ENCODE results near the gene SPINK8. TPM values are rescaled to one million over a fixed set of nuclear protein-coding genes. Genes with fewer than 3 reads are reported as not detected.

SPINK8 gene
- total and polyA plus RNA-seq, 8 donors: not detected

DNA sequence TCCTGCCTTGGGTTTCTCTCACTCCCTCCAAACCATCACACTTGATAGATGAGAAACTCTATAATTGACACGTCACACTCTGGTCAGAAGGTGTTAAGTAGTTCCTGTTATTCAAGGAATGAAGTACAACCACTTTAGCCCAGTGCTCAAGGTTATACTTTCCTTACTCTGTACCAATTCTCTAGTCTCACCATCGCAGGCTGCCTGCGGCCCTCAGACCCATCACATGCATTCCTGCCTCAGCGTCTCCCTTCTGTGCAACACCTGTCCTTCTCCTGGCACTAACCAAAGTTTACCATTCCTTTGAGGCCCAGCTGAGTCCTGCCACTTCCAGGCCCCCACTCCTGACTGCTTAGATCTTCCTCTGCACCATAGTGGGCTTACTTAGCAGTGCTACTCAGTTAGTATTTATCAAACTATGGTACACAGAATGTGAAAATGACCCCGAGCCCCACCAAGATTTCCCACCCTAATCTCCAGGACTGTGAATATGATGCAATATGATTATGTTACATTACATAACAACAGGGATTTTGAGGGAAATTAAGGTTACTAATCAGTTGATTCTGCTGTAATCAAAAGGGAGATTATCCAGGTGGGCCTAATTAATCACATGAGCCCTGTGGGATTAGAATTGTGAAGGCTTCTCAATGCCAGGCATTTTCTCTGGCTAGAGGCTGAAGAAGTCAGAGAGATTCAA, 36.2 kb downstream of the SPINK8 start:
- intact Hi-C loops (cut with DNase I; ENCODE audit: low total_unique reads): no loop called here
- H3K9me3 ChIP-seq: no peaks in the 10 kb centered on the region
- no peak overlapping the region for H3K27ac ChIP-seq
- H3K4me1 ChIP-seq: peaks cover 7 to 39% (median 29%) of the 10 kb centered on the region in 4 donors
- H3K27me3 ChIP-seq: no peaks in the 10 kb centered on the region
- DNase-seq: no peak
- peaks cover 51 to 62% (median 62%) of the 10 kb centered on the region in 4 donors for H3K36me3 ChIP-seq
- no peak for TF ChIP-seq EP300 (IDR thresholded peaks at IDR 0.05)
- TF ChIP-seq POLR2A (IDR thresholded peaks at IDR 0.05): no peak
- TF ChIP-seq, protein P1, sequence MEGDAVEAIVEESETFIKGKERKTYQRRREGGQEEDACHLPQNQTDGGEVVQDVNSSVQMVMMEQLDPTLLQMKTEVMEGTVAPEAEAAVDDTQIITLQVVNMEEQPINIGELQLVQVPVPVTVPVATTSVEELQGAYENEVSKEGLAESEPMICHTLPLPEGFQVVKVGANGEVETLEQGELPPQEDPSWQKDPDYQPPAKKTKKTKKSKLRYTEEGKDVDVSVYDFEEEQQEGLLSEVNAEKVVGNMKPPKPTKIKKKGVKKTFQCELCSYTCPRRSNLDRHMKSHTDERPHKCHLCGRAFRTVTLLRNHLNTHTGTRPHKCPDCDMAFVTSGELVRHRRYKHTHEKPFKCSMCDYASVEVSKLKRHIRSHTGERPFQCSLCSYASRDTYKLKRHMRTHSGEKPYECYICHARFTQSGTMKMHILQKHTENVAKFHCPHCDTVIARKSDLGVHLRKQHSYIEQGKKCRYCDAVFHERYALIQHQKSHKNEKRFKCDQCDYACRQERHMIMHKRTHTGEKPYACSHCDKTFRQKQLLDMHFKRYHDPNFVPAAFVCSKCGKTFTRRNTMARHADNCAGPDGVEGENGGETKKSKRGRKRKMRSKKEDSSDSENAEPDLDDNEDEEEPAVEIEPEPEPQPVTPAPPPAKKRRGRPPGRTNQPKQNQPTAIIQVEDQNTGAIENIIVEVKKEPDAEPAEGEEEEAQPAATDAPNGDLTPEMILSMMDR (IDR thresholded peaks at IDR 0.05): no peak
- TF ChIP-seq POLR2AphosphoS5 (IDR thresholded peaks at IDR 0.05): no peak
- no peak overlapping the region for H3K4me3 ChIP-seq
- WGBS, 5 donors: 88 to 97% (median 91%) methylated on average over 5 of the region's 5 CpGs

DNA sequence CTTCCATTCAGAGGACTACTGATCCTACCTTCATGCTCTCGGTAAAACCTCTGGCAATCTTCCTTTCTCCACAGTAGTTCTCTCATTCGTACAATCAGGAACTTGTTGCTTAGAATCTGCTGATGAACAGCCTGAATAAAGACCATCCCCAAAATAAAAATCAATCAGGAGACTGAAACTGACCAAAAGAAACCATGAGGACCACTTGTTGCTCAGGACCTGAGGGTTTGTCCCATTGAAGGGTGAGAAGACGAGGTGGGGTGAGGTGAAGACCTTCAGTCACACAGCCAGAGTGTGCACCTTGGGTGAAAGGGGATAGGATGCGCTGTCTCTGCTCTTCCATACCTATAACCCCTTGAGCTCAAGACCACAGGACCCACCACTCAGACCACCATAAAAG, 36.8 kb downstream of the SPINK8 start:
- intact Hi-C loops (cut with DNase I; ENCODE audit: low total_unique reads): no loop called here
- 88 to 97% (median 95%) methylated on average over 4 of the region's 4 CpGs for WGBS, 5 donors
- peaks cover 51 to 68% (median 65%) of the 10 kb centered on the region in 4 donors for H3K36me3 ChIP-seq

DNA sequence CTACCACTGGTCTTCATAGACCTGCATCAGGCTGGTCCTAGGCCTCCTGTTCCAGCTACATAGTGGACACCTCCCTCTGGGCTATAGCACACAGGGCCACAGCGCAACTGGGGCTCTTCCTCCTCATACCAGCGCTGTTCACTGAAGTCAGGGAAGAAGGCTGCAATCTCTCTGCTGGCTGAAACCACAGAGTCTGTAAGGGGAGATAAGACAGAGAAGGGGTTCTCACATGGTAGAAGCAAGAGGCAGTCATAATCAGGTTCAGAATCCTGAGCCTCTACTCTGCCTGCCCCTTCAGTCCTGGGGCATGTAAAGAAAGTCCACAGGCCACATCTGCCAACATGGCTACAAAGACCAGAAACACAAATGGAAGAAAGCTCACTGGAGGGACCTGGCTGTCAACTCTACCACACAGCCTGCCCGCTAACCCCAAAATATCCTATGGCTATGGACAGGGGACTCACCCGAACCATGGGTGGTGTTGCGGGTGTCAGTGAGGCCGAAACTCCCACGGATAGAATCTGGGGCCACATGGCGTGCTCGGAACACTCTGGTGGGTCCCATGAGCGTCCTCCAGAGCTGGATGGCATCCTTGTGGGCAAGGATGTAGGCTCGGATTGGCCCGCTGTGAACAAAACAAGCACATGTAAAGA, 38.7 kb downstream of the SPINK8 start:
- WGBS, 5 donors: 92 to 98% (median 97%) methylated on average over 12 of the region's 12 CpGs
- DNase-seq: no peak
- Histone ChIP-seq H3K4me3 (no peak overlapping the region), H3K9me3 (no peaks in the 10 kb centered on the region), H3K4me1 (peaks cover 0 to 20% (median 10%) of the 10 kb centered on the region in 4 donors), H3K27me3 (no peaks in the 10 kb centered on the region), H3K27ac (no peak overlapping the region), H3K36me3 (peaks cover 51 to 74% (median 68%) of the 10 kb centered on the region in 4 donors)
- intact Hi-C loops (cut with DNase I; ENCODE audit: low total_unique reads): no loop called here
- TF ChIP-seq POLR2A (IDR thresholded peaks at IDR 0.05) (no peak), EP300 (IDR thresholded peaks at IDR 0.05) (no peak), POLR2AphosphoS5 (IDR thresholded peaks at IDR 0.05) (no peak)
- TF ChIP-seq, protein P1 (IDR thresholded peaks at IDR 0.05): no peak

More for the DNA sequence above, 36.8 kb downstream of the SPINK8 start:
- TF ChIP-seq POLR2A (IDR thresholded peaks at IDR 0.05) (no peak), POLR2AphosphoS5 (IDR thresholded peaks at IDR 0.05) (no peak), EP300 (IDR thresholded peaks at IDR 0.05) (no peak)
- TF ChIP-seq, protein P1 (IDR thresholded peaks at IDR 0.05): no peak
- no peak overlapping the region for H3K4me3 ChIP-seq
- no peak for DNase-seq
- no peak overlapping the region for H3K27ac ChIP-seq
- peaks cover 7 to 33% (median 23%) of the 10 kb centered on the region in 4 donors for H3K4me1 ChIP-seq
- H3K27me3 ChIP-seq: no peaks in the 10 kb centered on the region
- H3K9me3 ChIP-seq: no peaks in the 10 kb centered on the region

DNA sequence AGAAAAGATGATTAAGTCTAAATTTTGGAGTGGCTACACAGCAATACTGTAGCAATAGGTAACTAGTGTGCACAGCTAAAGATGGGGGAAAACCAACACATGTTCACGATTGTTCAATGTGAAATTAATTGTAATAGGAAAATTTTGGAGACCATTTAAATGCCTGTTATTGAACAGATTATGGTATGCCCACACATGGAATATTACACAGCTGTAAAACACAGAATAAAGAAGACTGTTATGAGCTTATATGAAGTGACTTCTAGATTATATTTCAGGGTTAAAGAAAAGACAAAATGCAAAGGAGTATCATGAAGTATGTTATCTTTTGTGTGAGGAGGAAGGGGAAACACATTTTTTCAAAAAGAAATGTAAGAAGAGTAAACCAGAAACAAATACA, 43.8 kb downstream of the SPINK8 start:
- TF ChIP-seq EP300 (IDR thresholded peaks at IDR 0.05) (no peak), POLR2A (IDR thresholded peaks at IDR 0.05) (no peak)
- WGBS, 5 donors: 79 to 95% (median 89%) methylated on average over 1 of the region's 1 CpG
- Histone ChIP-seq H3K27me3 (no peaks in the 10 kb centered on the region), H3K4me1 (no peaks in the 10 kb centered on the region), H3K36me3 (peaks cover 25 to 50% (median 43%) of the 10 kb centered on the region in 4 donors), H3K27ac (no peak overlapping the region), H3K4me3 (no peak overlapping the region), H3K9me3 (no peaks in the 10 kb centered on the region)
- intact Hi-C loops (cut with DNase I; ENCODE audit: low total_unique reads): no loop called here
- no peak for DNase-seq

DNA sequence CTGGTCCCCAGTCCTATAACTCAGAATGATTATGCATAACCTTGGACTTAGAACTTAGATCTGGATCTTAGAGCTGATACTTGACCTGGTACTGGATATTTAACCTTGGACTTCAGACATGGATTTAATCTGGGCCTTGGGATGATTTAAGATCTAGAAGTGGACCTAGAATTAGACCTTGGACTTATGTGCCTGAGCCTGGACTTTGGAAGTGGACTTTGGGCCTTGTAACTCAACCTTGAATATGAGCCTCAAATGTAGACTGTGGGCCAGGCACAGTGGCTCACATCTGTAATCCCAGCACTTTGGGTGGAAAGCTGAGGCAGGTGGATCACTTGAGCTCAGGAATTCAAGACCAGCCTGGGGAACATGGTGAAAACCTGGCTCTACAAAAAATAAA, 46.4 kb downstream of the SPINK8 start:
- Histone ChIP-seq H3K27ac (no peak overlapping the region), H3K27me3 (no peaks in the 10 kb centered on the region), H3K4me3 (no peak overlapping the region), H3K36me3 (peaks cover 6 to 24% (median 17%) of the 10 kb centered on the region in 4 donors), H3K9me3 (no peaks in the 10 kb centered on the region), H3K4me1 (no peaks in the 10 kb centered on the region)
- DNase-seq: no peak
- TF ChIP-seq, protein P1 (IDR thresholded peaks at IDR 0.05): no peak
- TF ChIP-seq EP300 (IDR thresholded peaks at IDR 0.05) (no peak), POLR2A (IDR thresholded peaks at IDR 0.05) (no peak), POLR2AphosphoS5 (IDR thresholded peaks at IDR 0.05) (no peak)
- intact Hi-C loops (cut with DNase I; ENCODE audit: low total_unique reads): no loop called here
